IPS-18c (cell line): ENCODE measurements around the gene AFF3.

Source experiments
- H3K4me3 ChIP-seq: 2 replicates; pipeline ENCODE4 v1.7.0; 2013; ENCODE audit warnings: low read depth, mild to moderate bottlenecking, low read length, moderate library complexity; ENCODE audit not compliant: insufficient read depth
- H3K9me3 ChIP-seq: one replicate; pipeline ENCODE4 v1.6.1; 2013; ENCODE audit warnings: mild to moderate bottlenecking, low read length, moderate library complexity; ENCODE audit not compliant: control insufficient read depth, insufficient read depth

AFF3 gene, protein sequence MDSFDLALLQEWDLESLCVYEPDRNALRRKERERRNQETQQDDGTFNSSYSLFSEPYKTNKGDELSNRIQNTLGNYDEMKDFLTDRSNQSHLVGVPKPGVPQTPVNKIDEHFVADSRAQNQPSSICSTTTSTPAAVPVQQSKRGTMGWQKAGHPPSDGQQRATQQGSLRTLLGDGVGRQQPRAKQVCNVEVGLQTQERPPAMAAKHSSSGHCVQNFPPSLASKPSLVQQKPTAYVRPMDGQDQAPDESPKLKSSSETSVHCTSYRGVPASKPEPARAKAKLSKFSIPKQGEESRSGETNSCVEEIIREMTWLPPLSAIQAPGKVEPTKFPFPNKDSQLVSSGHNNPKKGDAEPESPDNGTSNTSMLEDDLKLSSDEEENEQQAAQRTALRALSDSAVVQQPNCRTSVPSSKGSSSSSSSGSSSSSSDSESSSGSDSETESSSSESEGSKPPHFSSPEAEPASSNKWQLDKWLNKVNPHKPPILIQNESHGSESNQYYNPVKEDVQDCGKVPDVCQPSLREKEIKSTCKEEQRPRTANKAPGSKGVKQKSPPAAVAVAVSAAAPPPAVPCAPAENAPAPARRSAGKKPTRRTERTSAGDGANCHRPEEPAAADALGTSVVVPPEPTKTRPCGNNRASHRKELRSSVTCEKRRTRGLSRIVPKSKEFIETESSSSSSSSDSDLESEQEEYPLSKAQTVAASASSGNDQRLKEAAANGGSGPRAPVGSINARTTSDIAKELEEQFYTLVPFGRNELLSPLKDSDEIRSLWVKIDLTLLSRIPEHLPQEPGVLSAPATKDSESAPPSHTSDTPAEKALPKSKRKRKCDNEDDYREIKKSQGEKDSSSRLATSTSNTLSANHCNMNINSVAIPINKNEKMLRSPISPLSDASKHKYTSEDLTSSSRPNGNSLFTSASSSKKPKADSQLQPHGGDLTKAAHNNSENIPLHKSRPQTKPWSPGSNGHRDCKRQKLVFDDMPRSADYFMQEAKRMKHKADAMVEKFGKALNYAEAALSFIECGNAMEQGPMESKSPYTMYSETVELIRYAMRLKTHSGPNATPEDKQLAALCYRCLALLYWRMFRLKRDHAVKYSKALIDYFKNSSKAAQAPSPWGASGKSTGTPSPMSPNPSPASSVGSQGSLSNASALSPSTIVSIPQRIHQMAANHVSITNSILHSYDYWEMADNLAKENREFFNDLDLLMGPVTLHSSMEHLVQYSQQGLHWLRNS (N-terminal part only)

DNA sequence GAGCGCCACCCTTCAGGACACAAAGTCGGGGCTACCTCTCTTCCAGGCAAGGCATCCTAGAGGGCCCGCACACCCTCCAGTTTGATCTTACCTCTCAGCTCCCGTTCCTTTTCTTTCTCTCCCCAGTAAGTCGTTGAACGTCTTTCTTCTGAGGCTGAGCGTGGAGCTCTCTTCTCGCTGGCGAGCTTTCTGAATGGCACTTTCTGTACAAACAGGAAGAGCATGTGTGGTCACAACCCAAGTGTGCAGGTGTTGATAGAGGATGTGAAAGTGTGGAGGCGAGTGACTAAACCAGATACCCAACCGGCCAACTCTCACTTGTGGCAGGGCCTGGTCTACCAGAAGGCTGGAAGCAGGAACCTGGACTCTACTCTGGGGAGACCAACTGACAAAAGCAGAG lies at the start of gene AFF3:
AFF3 (minus strand) TSS at position 198 of the 400 bp plus-strand sequence. CDS start 38,136 bp downstream, outside the sequence.
- H3K9me3 ChIP-seq: no peaks in the 10 kb centered on the region
- H3K4me3 ChIP-seq: no peak within 1 kb of the TSS

DNA sequence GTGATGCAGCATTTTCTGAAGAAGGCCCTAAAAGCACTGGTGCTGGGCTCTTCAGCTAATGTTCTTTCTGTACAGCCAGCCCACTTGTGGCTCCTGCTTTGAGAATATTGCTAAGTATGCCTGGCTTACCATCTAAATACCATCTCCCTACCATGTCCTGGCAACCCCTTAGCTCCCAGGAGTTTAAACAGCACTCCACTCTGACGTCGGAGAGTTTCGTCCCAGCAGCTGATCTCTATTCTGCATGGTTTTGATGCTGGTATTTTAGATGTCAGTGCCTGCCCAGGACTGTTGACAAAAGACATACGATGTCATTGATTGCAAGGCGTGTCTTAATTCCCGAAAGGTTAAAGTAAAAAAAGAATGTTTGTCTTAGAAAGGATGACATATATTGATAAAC lies 47.0 kb upstream of the AFF3 start:
- no peaks in the 10 kb centered on the region for H3K9me3 ChIP-seq
- no peak overlapping the region for H3K4me3 ChIP-seq

DNA sequence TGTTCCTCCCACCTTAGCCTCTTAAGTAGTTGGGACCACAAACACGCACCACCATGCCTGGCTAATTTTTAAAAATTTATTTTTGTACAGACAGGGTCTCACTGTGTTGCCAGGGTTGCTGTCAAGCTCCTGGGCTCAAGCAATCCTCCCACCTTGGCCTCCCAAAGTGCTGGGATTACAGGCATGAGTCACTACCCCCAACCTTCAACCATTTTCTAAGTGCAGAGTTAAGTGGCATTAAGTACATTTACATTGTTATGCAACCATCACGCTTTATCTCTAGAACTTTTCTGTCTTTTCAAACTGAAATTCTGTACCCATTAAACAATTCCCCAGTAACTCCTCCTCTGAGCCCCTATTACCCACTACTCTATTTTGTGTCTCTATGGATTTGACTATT lies 45.9 kb upstream of the AFF3 start:
- Histone ChIP-seq H3K9me3 (no peaks in the 10 kb centered on the region), H3K4me3 (no peak overlapping the region)

DNA sequence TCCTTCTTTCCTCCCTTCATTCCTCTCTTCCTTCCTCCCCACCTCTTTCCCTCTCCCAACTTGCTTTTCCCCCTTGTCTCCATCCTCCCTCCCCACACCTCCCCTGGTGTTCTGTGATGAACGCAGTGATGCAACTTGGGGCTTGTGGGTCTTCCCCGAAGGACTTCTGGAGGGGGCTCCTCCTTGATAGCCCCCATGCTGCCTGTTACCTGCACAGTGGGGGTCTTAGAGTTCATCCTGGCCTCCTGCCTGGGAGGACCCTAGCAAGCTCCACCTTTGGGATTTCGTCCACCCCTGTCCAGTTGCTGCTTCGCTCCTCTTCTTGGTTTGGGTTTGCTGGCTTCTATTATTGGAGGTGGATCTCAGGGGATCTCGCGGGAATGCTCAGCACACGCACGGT lies 43.7 kb upstream of the AFF3 start:
- H3K9me3 ChIP-seq: no peaks in the 10 kb centered on the region
- no peak overlapping the region for H3K4me3 ChIP-seq

DNA sequence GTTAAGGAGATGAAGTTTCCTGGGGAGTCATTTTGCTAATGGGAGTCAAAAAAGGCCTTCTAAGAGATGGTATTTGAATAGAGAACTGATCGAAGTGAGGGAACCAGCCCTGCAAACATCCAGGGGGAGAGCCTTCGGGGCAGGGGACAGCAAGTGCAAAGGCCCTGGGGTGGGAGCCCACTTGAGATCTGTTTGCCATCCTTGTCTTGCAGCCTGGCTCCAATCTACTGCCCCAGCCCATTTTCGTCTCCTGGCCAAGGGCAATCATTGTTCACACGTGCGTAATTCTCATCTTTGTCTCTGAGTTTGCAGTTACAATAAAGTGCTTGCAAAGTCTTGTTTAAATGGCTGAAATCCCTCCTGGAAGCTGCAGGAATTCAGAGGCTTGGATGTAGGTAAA lies 43.1 kb upstream of the AFF3 start:
- no peaks in the 10 kb centered on the region for H3K9me3 ChIP-seq
- H3K4me3 ChIP-seq: no peak overlapping the region

DNA sequence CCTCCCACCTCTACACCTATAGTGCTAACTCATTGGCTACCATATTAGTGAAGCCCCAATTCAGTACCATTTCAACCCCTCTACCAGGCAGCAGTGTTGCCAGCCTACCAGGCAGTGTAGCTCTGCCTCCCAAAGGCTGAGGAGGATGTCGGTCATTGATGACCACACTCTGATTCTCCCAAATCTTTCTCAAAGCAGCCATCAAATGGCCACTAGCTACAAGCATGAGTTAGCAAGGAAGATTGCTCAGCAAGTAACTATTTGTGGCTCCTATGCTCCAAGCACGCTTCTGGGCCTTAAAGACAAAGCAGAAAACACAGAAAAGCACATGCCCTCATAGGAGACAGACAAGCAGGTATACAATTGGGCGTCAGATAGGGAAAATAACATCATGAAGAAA lies 42.7 kb upstream of the AFF3 start:
- no peaks in the 10 kb centered on the region for H3K9me3 ChIP-seq
- no peak overlapping the region for H3K4me3 ChIP-seq

DNA sequence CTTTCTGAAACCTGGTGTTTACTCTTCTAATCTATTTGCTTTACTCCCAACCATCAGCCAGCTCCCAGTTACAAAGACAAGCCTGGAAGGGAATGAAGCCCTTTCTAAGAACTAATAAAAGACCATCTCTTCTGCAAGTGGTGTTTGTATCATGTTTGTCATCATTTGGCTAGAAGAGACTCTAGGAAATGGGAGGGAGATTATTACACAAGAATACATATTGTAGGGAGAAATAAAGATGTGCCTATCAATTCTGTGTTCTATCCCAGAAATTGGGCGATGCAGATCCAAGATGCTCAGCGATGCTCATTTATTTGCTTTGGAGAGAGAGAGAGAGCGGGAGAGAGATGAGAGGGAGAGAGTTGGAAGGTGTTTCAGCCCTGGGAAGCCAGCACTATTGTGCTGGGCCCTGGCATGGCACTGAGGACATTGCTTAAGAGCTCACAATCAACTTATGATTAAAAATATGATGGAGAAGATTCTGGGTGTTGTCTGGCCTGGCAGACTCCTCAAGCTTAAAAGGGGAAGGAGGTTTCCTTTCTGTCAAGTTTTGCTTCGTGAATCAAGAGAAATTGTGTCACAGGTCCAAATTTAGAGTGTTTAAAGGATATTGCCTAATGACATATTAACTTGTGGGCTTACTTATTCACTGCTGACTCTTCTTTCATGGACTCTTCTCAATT lies 41.8 kb upstream of the AFF3 start:
- no peak overlapping the region for H3K4me3 ChIP-seq
- H3K9me3 ChIP-seq: no peaks in the 10 kb centered on the region

DNA sequence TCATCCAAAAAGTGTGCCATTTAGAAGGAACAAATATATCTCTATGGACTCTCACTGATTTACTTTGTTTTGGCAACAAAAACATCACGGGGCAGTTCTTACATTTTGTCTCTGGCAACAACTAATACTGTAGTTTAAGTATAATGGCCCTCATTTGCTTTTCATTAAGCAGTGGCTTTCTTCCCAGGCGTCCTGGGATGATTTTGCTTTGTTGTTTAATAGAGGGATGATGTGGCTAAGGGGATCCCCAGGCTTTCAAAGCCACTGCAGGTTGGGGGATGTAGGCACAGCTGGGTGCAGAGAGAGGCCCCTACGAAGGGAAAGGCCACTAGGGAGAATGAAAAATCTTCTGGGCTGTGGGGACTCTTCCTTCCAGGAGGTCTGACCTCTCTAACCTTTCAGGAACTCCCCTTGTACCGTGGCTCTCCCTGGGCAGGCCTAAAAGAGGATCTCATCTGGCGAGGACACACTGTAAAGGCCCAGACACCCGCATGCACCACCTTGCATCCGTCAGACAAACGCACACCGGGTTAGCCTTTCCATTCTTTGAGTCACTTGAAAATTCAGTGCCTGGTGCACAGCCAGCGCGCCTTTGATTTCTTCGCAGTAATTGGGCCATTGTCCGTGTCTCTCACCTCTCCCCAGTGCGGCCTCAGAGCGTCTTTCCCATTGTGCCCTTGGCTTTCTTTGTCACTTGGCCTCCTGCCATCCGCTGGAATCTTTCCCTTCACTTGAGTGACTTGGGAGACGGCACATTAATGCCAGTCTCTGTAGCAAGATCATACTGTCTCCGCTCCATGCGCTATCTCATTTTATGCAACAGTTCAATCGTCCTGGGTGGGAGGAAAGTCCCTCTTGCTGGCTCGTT lies 40.3 kb upstream of the AFF3 start:
- Histone ChIP-seq H3K9me3 (no peaks in the 10 kb centered on the region), H3K4me3 (no peak overlapping the region)

DNA sequence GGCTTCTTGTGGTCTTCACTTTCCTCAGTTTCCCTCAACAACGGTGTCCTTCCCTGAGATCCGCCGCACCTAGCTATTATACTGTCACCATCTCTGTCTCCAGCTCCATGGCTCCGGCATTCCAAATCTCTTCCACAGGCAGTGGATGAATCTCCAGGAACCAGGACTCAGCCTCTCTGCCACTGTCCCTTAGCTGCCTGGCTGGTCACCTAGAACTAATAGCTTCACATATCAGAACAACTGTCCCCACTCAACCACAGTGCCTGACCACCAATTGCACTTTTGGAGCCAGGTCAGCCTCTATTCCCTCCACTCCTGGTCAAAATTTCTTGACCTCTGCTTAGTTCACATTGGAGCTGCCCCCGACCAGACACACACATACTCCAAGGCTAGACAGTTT lies 38.1 kb upstream of the AFF3 start:
- no peaks in the 10 kb centered on the region for H3K9me3 ChIP-seq
- H3K4me3 ChIP-seq: no peak overlapping the region

DNA sequence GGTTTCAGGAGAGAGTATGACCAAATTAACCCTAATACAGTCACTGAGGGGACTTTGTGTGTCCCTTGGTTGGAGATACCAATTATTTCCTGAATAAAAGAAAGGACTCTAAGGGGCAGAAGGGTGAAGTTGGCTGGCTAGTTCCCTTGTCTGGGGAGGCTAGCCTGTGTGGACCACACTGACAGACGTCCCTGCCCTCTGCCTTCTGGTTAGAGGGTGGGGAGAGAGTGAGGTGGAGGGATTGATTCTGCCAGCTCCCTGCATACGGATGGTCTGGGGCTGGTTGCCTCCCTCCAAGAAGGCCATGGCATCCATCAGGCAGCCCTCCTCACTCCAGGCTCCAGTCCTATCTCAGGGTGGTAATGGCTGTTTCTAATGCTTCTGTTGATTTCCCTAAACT lies 37.4 kb upstream of the AFF3 start:
- Histone ChIP-seq H3K9me3 (no peaks in the 10 kb centered on the region), H3K4me3 (no peak overlapping the region)

DNA sequence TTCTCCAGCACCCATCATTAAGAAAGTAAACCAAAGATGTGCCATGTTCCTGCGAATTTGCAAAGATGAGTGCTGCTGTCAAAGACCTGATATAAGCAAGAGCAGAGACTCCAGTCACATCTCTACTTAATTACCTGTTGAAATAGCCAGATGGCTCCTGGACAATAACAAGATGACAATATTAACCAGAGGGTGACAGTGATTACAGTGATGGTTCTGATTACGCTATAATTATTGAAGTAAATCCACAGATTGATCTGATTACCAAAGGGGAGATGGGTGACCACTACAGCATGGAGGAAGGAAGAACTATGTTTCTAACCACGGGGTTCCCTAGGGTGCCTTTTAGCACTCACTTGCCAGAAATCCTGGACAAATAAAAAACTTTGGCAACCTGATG lies 36.5 kb upstream of the AFF3 start:
- no peak overlapping the region for H3K4me3 ChIP-seq
- H3K9me3 ChIP-seq: no peaks in the 10 kb centered on the region

DNA sequence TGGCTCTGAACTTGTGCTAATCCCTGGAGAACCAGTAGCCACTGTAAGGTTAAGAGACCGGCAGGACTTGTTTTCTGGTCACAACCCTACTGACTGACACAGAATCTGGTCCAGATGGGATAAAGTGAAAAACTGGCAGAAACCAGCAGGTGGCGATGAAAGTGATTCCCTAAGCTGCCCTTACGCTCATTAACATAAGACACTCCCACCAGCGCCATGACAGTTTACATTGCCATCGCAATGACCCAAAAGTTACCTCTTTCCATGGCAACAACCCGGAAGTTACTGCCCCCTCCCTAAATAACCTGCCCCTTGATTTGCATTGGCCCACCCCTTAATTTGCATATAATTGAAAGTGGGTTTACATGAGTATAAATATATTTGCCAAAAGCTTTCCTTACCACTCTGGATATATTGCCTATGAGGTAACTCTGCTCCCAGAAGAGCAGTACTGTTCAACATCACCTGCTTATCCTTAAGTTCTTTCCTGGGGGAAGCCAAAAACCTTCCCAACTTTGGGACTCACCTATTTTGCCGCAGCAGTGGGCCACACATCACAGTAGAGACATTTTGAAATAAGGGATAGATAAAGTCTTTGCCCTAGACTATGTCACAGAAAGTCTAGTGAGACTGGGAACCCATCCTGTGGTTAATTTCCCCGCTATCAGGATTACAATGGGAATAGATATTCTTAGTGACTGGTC lies 35.8 kb upstream of the AFF3 start:
- H3K4me3 ChIP-seq: no peak overlapping the region
- no peaks in the 10 kb centered on the region for H3K9me3 ChIP-seq

DNA sequence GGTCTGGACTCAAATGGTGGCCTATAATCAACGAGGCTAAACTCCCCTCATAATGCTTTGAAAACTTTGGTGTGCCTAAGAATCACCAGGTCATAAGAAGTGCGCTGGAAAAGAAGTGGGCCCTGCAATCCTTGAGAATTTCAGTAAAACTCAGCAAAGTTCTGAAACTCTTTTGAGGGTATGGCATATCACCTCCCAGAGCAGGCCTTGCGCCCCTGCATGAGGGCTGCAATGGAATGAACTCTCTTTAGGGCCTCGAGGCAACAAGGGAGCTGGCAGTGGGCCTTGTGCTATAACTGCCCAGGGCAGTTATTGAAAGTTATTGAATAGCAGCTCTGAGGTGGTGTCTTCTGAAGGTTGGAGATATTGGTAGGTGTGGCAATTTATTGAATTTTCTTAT lies 34.5 kb upstream of the AFF3 start:
- Histone ChIP-seq H3K4me3 (no peak overlapping the region), H3K9me3 (no peaks in the 10 kb centered on the region)

DNA sequence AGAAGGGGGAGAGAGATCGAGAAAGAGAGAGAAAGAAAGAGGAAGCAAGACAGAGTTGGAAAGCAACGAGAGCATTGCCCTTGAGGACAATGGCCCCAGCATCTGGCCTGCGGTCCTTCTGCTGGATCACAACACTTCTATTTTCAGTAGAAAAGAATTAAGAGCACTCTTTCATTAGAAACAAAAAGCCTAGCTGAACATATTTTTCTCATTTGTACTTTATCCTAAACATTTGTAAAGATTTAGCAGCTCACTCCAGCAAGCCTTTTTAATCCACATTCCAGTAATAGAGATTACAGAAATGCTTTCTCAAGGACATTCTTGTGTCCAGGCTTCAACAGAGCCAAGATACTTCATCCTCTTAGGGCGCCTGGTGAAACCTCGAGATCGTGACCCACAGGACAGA lies 31.6 kb upstream of the AFF3 start:
- no peaks in the 10 kb centered on the region for H3K9me3 ChIP-seq
- no peak overlapping the region for H3K4me3 ChIP-seq

DNA sequence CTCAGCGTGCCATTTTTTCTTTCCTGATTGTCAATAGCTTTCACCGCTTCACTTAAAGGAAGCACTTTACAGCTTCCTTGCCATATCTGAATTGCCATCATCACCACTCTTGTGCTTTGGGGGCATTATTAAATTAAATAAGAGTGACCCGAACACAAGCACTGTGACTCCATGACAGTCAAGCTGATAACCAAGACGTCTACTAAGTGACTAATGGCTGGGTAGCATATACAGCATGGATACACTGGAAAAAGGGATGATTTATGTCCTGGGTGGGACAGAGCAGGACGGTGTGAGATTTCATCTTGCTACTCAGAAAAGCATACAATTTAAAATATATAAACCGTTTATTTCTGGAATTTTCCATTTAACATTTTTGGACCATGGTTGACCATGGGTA lies 24.3 kb upstream of the AFF3 start:
- Histone ChIP-seq H3K4me3 (no peak overlapping the region), H3K9me3 (no peaks in the 10 kb centered on the region)

DNA sequence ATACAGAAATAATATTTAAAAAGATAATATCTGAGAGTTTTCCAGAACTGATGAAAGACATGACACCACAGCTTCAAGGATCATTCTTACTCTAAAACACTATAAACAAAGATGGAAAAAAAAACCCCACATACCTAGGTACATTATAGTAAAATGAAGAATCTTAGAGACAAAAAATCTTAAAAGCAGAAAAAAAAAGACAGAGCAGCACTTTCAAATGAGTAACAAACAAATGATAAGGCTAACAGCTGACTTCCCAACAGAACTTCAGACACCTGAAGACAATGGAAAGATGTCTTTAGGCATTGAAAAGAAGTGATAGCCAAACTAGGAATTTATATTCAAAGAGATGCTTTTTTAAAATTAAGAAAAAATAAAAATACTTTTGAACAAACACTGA lies 21.2 kb upstream of the AFF3 start:
- peaks cover under 1% of the 10 kb centered on the region for H3K9me3 ChIP-seq
- no peak overlapping the region for H3K4me3 ChIP-seq
